SKM-1 treated with dmso at 0.1 percent for 144 hours (cell line): ENCODE measurements around the gene PPP1R12B.

Experiments
- DNase-seq: peaks from one replicate; lab custom pipeline; 2025; ENCODE audit not compliant: unreplicated experiment; lab: John Stamatoyannopoulos, UW

Gene PPP1R12B, protein sequence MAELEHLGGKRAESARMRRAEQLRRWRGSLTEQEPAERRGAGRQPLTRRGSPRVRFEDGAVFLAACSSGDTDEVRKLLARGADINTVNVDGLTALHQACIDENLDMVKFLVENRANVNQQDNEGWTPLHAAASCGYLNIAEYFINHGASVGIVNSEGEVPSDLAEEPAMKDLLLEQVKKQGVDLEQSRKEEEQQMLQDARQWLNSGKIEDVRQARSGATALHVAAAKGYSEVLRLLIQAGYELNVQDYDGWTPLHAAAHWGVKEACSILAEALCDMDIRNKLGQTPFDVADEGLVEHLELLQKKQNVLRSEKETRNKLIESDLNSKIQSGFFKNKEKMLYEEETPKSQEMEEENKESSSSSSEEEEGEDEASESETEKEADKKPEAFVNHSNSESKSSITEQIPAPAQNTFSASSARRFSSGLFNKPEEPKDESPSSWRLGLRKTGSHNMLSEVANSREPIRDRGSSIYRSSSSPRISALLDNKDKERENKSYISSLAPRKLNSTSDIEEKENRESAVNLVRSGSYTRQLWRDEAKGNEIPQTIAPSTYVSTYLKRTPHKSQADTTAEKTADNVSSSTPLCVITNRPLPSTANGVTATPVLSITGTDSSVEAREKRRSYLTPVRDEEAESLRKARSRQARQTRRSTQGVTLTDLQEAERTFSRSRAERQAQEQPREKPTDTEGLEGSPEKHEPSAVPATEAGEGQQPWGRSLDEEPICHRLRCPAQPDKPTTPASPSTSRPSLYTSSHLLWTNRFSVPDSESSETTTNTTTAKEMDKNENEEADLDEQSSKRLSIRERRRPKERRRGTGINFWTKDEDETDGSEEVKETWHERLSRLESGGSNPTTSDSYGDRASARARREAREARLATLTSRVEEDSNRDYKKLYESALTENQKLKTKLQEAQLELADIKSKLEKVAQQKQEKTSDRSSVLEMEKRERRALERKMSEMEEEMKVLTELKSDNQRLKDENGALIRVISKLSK

GRCh38 chr1:202348509-202349205 lies at the start of gene PPP1R12B:
TSS of gene PPP1R12B (plus strand) at chr1:202348699. CDS start at chr1:202348852, 153 bp downstream.
- peak; percentile 100 for DNase-seq

DNA sequence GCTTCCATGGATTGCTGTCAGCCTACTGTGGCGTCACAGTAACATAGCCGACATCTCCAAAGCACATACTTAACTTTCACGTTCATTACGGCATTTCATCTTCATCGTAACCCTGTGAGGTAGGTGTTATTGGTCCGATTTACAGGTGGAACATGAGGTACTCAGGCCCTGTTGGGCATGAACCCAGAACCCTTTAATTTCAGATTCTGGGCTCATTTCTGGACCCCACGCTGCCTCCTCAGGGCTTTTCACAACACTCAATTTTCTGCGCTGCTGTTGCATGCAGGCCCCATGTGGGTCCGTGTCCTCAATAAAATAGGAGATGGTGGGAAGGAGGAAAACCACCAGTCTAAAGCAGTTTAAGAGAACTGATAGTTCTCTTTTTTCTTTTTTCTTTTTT lies 46.3 kb upstream of the PPP1R12B start:
- DNase-seq = no peak

GRCh38 chr1:202304375-202304774 lies 44.1 kb upstream of the PPP1R12B start:
- no peak for DNase-seq

GRCh38 chr1:202305168-202305567 lies 43.3 kb upstream of the PPP1R12B start:
- no peak for DNase-seq

- DNase-seq = no peak
These were observed 41.8 kb upstream of the PPP1R12B start for GRCh38 chr1:202306535-202307345.

GRCh38 chr1:202310071-202310725 lies 38.3 kb upstream of the PPP1R12B start:
- DNase-seq = no peak

DNA sequence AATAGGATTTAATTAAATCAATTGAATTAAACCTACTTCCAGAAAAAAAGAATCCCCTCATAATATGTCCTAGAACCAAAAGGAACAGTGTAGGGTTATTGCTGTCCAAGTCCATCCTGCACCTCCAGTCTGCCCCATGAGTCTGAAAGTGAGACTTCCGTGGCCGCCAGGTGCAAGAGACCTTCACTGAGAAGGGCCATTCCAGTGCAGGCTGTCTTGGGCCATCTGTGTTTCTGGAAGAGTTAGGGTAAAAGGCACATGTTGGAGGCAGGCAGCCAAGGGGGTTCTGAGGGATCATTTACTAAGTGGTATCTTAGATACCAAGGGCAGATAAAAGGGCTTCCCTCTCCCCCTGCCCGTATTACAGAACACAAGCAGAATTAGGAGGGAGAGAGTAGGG lies 37.8 kb upstream of the PPP1R12B start:
- no peak for DNase-seq

DNA sequence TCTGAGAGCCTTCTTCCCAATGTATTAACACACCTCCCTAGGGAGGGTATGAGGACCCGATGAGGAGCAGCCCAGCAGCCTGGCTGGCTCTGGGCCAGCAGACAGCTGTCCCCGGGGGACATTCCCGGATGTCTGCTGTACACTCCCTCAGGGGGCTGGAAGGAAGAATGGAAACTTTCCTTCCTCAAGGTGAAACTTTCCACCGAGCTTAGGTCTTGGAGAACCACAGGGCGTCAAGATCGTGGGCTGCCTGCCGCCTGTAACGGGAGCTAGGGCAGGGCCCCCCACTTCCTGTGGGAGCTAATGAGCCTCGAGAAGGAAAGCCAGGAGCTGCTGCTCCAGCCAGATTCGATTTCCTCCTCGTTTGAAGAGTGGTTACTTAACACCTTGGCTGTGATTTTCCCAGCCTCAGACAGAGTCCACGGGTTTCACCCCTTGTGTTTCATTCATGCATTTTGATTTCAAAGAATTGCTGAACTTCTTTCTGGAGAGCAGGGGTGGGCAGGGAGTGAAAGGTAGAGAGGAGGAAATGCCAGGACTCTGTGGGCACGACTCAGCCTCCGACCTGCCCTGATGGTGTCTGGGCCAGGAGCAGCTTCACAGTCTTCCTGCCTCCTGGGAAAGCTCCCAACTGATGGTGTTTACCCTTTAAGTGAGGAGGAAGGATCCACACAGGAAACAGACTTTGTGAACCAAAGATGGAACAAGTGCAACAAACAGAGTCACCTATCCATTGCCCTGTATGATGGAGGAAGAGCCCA lies 36.4 kb upstream of the PPP1R12B start:
- no peak for DNase-seq

GRCh38 chr1:202315576-202316168 lies 32.8 kb upstream of the PPP1R12B start:
- peak; percentile 53 for DNase-seq

DNA sequence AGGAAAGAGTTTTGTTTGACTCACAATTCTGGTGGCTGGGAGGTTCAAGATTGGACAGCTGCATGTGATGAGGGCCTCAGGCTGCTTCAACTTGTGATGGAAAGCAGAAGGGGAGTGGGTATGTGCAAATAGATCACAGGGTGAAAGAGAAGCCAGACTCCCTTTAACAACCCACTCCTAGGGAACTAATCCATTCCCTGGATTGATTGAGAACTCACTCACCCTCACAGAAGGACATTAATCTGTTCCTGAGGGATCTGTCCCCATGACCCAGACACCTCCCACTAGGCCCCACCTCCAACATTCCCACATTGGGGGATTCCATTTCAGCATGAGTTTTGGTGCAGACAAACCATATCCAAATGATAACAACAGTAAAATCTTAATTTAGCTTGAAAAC lies 32.3 kb upstream of the PPP1R12B start:
- no peak for DNase-seq

DNA sequence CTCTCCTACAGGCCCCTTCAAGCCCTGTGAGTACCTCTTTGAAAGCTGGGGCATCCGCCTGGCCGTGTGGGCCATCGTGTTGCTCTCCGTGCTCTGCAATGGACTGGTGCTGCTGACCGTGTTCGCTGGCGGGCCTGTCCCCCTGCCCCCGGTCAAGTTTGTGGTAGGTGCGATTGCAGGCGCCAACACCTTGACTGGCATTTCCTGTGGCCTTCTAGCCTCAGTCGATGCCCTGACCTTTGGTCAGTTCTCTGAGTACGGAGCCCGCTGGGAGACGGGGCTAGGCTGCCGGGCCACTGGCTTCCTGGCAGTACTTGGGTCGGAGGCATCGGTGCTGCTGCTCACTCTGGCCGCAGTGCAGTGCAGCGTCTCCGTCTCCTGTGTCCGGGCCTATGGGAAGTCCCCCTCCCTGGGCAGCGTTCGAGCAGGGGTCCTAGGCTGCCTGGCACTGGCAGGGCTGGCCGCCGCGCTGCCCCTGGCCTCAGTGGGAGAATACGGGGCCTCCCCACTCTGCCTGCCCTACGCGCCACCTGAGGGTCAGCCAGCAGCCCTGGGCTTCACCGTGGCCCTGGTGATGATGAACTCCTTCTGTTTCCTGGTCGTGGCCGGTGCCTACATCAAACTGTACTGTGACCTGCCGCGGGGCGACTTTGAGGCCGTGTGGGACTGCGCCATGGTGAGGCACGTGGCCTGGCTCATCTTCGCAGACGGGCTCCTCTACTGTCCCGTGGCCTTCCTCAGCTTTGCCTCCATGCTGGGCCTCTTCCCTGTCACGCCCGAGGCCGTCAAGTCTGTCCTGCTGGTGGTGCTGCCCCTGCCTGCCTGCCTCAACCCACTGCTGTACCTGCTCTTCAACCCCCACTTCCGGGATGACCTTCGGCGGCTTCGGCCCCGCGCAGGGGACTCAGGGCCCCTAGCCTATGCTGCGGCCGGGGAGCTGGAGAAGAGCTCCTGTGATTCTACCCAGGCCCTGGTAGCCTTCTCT lies 30.3 kb upstream of the PPP1R12B start:
- no peak for DNase-seq

GRCh38 chr1:202319381-202320080 lies 29.0 kb upstream of the PPP1R12B start:
- no peak for DNase-seq

- no peak for DNase-seq
These were observed 28.5 kb upstream of the PPP1R12B start for GRCh38 chr1:202320081-202320405.

DNA sequence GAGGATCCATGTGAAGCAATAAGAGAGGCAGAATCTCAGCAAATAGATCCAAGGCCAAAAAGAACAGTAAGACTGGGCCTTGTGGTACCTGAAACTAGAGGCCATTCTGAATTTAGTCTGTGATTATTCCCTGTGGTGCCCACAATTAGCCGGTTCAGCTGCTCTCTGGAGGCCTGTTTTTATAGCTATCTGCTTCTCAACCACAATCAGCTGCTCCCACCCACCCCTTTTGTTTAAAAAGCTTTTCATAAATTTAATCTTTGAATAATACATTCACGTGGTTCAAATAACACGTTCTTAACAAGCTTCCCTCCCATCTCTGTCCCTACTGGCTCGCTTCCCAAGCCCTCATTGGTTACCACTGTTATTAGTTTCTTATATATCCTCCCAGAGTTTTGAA lies 24.8 kb upstream of the PPP1R12B start:
- no peak for DNase-seq

- no peak for DNase-seq
These were observed 23.9 kb upstream of the PPP1R12B start for GRCh38 chr1:202324646-202325045.

- no peak for DNase-seq
These were observed 18.6 kb upstream of the PPP1R12B start for GRCh38 chr1:202329891-202330290.

GRCh38 chr1:202333861-202334260 lies 14.6 kb upstream of the PPP1R12B start:
- no peak for DNase-seq
